HG02571 (cell line): ENCODE results near the gene LAMA2.
"Not testable (repeated sequence)": the region's sequence is repeated elsewhere in the genome, so short reads cannot be mapped to it uniquely, and the experiment has no call there.

Experiments
- ATAC-seq: cut with Tn5 transposase; IDR thresholded peaks from one replicate; pipeline ENCODE4 v1.9.1; 2021; ENCODE audit warnings: mild to moderate bottlenecking, moderate library complexity; ENCODE audit not compliant: unreplicated experiment

The LAMA2 gene

DNA sequence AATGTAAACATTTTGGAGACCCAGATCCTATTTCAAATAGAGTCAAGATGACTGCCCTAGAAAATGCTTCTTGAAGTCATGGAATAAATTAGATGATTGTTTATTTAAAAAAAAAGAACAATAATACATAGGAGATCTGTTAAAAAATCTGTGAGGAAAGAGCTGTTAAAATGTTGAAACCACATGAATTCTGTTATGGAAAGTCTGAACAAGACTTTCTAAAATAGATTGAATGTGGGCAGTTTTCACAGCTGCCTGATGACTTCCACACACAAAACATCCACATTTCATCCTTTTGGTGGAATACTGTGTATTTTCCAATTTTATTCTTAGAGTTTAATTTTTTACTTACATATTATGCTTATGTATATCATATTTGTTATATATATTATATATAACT, 186.1 kb downstream of the LAMA2 start:
- no peak for ATAC-seq

DNA sequence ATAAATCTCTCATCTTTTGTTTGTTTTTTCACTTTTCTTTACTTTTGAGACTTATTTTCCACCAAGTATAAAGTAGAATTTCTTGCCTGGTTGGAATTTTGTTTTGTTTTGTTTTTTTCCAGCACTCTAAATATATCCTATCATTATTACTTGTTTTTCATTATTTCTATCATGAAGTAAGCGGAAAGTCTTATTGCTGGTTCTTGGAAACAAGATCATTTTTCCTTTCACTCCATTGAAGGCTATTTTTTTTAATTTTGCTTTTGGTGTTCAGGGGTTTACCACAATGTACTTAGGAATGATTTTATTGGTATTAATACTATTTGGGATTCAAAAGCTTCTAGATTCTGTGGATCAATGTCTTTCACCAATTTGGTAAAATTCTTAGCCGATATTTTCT, 190.1 kb downstream of the LAMA2 start:
- no peak for ATAC-seq

DNA sequence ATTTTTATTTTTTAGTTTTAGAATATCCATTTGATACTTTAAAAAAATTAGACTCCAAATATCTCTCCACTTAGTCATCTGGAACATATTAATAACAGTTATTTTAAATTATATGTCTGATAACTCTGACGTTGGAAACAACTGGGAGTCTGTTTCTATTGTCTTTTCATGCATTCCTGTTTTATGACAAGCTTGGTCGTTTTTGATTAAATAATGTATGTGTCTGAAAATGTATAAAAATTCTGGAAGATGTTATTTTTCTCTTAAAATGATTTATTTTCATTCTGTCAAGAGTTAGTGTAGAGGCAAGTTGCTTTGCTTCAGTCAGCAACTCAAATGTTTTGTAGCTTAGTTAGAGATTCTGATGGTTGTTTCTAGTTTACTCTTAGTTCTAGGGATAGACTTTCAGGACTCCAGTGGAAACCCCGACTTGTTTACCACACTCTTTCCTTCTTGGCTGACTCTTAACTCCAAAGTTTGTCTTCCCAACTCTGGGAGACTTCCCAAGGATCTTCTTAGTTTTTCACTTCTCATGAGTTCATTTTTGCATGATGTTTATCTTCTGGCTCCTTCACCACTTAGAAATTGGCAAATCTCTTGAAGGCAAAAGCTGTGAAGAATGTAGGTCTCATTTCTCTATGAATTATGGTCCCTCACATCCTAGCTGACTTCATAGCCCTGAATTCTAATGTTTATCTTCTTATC, 190.9 kb downstream of the LAMA2 start:
- no peak for ATAC-seq

DNA sequence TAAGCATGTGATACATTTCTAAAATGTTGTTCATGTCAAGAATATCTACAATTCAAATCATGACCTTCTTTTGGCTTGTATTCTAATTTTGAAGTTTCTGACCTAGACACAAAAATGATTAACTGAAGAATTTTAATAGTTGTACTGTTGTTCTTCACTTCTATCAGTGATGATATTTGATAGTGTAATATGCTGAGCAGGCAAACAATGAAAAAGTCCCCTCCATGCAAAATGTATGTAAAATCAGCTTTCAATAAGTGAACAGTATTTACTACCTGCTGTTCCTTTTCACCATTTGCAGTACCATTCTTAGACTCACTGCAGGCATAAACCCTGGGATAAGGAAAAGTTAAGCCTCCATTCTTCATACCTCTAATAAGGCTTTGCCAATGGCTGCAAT, 201.5 kb downstream of the LAMA2 start:
- ATAC-seq, result no peak

DNA sequence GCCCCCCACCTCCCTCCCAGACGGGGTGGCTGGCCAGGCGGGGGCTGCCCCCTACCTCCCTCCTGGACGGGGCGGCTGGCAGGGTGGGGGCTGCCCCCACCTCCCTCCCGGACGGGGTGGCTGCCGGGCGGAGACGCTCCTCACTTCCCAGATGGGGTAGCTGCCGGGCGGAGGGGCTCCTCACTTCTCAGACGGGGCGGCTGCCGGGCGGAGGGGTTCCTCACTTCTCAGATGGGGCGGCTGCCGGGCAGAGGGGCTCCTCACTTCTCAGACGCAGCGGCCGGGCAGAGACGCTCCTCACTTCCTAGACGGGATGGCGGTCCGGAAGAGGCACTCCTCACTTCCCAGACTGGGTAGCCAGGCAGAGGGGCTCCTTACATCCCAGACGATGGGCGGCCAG, 205.5 kb downstream of the LAMA2 start:
- ATAC-seq, result not testable (repeated sequence)

DNA sequence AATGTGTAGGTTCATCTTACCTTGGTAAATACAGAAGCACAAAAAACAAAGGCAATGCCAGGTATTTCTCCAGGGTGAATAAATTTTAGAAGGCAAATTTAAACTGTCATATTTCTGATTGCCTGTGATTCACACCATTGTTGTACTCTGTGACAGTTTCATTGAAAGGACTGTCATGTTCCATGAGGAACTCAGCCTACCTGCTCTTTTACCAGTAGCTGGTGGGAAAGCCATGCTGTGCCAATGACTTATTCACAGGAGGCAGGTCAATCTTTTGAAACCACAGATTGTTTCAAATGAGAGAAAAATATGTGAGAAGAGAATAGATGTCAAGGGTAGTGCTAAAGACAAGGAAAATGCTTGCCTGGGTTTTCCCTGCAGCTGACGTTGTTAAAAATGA, 206.4 kb downstream of the LAMA2 start:
- no peak for ATAC-seq

DNA sequence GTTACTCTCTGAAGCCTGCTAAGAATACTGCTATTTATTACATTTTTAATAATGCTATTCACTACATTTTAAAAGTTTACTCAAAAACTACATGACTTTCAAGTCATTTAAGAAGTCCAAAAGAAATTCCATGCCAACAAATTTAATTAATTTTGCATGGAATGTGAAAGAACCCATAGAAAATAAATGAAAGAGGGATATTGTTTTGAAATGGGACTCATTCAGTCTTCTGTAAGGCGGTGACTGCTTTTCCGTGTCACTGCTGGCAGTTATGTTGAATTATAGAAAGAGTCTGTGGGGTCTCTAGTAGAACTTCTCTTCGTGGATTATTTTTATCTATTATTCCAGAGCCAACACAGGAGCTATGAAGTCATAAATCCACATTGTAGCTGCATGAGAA, 211.2 kb downstream of the LAMA2 start:
- no peak for ATAC-seq

DNA sequence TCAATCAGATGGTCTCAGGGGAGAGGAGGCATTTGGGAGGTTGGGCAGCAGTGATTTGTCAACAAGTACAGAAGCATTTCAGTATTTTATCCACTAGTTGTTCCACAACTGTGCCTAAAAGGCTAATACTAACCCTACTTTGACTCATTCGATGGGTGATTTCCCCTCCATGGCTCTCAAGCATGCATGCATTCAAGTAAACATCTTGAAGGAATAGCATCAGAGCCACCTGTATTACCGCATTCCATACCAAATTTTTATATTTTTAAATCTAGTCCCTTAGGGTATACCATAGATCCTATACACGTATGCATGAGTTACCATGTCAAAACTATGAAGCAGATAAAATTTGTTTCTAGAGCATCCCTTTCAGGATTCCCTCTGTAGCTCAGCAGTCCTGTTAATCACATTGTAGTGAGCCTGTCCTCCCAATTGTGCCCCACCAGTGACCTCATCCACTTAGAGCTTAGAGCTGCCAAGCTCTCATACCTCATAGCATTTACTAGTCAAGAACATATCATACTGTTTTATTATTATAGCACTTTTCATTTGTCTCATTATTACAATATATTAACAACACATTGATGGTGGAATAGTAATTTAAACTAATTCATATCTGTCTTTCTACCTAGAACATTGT, 213.8 kb downstream of the LAMA2 start:
- ATAC-seq, result no peak

DNA sequence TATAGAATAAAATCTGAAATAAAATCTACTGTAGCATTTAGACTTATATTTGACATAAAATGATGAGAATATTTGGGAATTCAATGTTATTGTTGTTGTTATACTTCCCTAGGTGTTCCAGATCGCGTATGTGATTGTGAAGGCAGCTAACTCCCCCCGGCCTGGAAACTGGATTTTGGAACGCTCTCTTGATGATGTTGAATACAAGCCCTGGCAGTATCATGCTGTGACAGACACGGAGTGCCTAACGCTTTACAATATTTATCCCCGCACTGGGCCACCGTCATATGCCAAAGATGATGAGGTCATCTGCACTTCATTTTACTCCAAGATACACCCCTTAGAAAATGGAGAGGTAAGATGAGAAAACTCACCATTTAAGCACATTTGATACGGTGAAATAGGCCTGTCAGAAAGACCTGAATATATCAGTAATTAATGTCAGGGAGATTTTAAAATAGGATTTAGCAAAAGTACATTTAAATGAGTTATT, 215.2 kb downstream of the LAMA2 start:
- no peak for ATAC-seq

DNA sequence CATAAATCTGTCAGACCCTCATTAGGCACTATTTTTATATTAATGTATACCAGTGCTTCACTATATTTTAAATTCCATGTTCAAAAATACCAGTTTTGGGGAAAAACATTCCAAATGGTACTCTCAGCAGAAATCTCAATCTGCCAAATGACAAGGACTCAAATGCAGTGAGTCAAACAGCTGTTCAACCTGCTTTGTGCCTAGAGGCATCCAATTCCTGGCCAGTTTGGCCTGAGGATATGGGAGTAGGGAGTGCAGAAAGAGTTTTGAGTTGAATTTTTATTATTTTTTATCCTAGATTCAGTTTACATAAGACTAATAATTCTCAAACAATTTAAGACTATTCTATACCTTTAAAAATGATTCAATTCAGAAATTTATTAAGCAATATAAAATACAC, 216.8 kb downstream of the LAMA2 start:
- ATAC-seq, result no peak

DNA sequence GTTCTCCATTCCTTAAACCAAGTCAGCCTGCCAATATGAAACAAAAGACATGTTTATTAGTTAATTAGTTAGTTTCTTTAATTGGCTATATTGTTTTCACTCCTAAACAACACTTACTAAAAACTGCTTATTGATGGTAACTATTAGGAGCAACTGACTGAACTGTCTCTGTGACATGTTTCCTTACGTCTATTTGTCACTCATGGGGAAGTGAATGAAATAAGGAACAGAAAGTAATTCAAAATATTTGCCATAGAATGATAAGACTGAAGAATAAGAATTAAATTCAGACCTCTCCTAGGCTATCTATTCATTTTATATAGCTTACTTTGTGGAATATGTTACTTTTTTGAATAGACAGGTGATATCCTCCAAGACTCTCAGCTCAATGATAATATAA, 217.2 kb downstream of the LAMA2 start:
- ATAC-seq, result no peak

DNA sequence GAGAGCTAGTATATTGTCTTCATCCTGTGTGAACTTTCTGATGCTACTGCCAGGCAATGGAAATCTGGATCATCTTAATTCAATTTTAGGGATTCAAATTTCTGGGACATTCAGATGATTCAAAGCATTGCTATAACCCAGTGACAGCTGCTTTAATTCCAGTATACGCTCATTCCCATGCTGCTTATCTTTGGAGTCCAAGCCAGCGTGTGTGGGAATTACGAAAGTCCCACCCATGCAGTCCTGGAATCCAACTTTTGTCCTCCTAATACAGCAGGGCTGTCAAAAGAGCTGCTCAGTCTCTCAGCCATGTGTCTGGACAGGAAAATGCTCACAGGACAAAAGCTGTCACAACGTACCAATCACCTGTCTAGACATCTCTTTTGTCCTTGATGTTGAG, 219.8 kb downstream of the LAMA2 start:
- ATAC-seq, result no peak

DNA sequence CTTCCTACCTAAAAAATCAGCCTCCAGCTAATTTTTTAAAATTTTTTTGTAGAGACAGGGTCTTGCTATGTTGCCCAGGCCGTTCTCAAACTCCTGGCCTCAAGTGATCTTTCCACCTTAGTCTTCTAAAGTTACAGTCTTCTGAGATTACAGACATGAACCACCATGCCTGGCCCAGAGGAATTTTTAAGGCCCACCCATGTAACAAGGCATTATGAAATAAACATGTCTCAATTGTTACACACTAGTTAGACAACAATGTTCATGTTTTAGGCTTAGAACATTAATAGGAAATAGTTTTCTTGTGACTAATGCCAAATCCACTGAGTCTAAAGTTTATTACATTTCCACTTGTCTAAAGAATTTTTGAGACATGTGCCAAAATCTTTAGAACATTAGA, 221.2 kb downstream of the LAMA2 start:
- ATAC-seq, result no peak

DNA sequence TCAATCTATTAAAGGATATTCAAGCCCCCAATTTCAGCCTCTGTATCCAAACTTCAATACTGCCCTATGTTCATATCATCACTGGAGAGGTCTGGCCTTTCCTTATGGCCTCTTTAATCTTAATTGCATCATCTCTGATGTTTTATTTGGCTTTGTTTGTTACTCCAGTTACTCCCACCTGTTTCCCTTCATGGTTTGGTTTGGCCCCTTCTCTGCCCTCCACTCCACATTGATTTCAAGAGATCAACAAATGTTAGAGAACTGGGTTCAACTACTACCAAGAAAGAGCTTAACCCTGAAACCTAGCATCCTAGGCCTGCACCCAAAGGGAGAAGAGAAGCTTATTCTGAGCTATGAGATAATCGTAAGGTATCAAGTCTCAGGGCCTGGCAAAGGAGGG, 221.6 kb downstream of the LAMA2 start:
- no peak for ATAC-seq

DNA sequence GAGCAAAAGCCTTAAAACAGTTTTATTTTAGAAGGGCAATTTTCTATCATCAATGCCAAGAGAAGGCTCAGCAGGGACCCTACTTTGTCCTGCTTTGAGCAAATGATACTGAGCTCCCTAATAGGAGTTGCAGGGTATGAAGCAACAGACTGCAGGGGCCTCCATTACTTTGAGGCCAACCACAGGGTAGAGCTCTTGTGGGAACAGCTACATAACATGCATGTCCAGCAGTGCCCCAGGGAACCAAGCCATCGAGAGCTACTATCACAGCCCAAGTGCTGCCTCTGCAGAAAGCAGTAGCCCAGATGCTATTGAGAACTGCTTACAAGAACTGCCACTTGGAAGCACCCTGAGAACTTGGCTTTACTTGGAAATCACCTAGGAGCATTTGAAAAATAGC, 222.1 kb downstream of the LAMA2 start:
- no peak for ATAC-seq

DNA sequence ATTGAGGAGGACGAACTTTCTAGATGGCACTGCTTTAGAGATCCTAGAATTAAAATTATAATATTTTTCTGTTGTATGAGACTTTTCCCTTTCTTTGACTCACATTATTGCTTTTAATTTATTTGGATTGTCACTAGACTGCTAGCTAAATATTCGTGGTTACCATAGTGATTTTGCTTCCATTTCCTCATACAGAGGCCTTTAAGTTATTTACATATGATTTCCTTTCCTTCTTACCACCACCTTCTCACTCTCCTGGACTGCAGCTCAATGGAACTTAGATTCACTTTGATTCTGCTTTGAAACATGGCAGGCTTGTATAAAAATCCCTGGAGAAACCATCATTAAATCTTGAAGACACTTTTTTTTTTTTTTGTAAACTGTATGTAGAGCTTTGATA, 222.9 kb downstream of the LAMA2 start:
- ATAC-seq, result no peak

DNA sequence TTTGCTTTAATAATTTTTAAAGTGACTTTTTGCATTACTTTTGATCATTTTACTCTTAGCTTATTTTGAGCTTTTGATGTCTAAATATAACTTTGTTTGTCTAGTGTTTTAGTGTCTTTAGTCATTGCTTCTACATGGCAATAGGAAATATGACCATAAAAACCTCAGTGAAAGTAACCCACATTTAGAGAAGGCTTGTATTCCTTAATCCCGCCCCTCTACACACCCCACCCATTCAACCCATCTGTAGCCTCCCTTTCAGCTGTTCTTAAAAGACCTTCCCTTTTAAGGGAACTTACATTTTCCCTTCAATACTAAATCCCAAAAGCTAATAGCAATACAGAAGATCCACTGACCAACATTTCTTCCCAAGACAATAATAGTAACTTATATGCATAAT, 225.4 kb downstream of the LAMA2 start:
- ATAC-seq, result no peak

DNA sequence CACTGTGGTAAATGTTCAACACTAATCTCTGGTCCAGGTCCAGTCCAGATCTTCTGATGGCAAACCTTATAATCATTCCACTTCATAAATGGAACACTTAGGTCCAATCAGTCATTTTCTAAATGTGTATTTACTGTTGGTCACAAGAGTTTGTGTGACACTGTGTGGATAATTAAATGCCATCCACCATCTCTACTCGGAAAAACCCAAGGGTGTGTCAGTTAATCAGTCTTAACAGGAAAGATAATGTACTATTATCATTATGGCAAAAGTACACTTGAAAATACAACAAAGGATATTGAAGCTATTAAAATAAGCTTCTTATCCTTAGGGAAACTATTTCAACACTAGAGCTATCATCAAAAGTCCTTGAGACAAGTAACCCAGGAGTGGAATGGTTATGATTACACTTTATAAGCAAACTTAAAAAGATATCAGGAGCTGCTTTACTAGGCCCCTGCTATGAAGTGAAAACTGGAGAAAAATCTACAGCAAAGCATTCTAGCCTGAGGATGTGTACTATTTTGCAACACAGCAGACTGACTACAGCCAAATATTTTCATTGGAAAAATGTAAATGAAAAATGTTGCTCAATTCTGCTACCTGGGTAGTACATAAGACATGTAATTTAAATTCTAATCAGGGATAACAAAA, 227.9 kb downstream of the LAMA2 start:
- ATAC-seq, result no peak

DNA sequence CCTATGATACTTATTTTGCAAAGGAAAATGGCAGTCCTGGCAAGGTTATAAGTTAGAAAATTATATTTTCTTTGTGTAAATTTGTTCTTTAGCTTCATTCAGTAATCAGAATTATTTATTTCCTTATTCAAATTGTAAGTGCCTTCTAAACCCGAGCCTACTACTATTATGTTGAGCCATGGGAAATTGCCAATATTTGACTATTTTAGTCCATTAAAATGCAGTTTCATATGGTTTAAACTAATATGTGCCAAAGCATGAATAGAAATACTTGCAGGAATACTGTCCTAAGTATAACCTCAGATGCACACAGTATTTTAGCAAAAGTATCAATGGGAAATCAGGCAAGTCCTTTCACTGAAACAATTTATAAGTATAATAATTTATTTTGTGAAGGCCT, 228.4 kb downstream of the LAMA2 start:
- ATAC-seq, result no peak

DNA sequence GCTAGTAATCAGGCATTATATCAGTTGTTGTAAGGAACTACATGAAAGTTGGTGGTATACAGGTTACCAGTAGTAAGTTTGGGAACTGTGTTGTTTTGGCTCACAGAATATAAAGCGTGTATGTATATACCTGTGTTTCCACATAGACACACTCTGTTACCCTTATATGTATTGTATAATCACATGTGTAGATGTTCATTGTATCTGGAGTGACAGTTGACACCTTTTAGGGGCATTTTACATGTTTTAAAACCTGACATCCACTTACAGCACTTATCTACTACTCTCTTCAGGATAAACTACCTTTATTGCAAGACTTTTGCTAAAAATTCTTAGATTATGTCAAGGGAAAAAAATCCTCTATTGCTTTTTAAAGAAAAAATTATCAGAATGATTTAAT, 228.9 kb downstream of the LAMA2 start:
- ATAC-seq, result no peak

DNA sequence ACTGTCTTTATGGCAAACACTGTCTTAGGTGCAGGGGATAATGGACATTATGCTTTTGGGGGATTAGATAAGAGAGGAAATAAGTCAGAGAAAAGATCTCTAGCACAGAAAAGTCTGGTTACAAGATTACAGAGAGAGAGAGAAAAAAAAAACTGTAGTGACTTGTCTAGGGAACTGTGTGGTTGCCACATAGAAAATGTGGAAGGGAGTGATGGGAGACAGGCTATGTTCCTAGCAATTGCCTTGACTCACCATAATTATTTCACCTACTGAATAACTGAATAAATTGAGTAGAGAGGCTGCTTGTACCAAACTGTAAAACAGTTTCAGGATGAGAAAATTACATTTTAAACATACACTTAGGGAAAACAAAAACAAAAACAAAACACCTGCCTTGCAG, 229.7 kb downstream of the LAMA2 start:
- no peak for ATAC-seq

DNA sequence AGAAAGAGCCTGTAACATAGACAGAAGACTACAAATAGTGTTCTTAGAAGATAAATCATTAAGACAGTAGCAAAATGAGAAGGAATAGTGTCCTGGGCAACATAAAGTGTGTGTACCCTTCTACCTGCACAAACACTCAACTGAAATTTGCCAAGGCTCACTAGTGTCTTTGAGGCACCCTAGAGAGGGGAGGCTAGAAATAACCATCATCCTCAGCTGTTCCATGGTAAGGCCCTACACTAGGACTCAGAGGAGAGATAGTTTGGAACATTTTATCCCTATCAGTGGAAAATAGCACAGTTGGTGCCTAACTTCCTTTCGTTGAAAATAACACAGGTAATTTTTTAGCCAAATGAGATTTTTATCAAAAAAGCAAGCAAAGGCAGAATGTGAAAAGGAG, 230.7 kb downstream of the LAMA2 start:
- ATAC-seq, result no peak
